Caco-2 (cell line): Measurements from ENCODE around the gene GJC3. TPM values are rescaled to one million over a fixed set of nuclear protein-coding genes. Genes with fewer than 3 reads are reported as not detected.

Source experiments
- BruUV-seq: library from RNA; stranded (reverse); fragments of 400-500 nt; replicated peaks from 2 replicates; lab custom pipeline; 2021; lab: Mats Ljungman, UMichigan
- CTCF ChIA-PET: fragments of 300-600 bp; sonication (Branson Sonifier 250); formaldehyde crosslinking; loops from one replicate; lab custom pipeline; 2022; ENCODE audit warnings: antibody characterized with exemption; lab: Charles Lee
- POLR2A ChIA-PET: fragments of 300-600 bp; sonication (Branson Sonifier 250); formaldehyde crosslinking; loops from one replicate; lab custom pipeline; 2022; ENCODE audit warnings: antibody characterized with exemption; lab: Charles Lee
- DNase-seq, 2 experiments: peaks; one replicate each; pipeline versions ENCODE4 v3.0.0 to v3.0.0-alpha.2; 2020 to 2022
- H3K27me3 ChIP-seq: replicated peaks from 2 replicates; pipeline ENCODE4 v1.6.0; 2011; ENCODE audit warnings: low read length; ENCODE audit not compliant: control insufficient read depth, insufficient read depth
- H3K36me3 ChIP-seq: 2 replicates; pipeline ENCODE4 v1.5.1; 2011; ENCODE audit warnings: low read length; ENCODE audit not compliant: control insufficient read depth, insufficient read depth
- H3K4me1 ChIP-seq: fragments of 250-450 bp; sonication (Bioruptor Pico); 2 replicates; pipeline ENCODE4 v1.5.1; 2020; ENCODE audit warnings: mild to moderate bottlenecking
- H3K4me3 ChIP-seq: 2 replicates; pipeline ENCODE4 v1.5.1; 2011; ENCODE audit warnings: low read depth, mild to moderate bottlenecking, control low read depth, low read length
- H3K9me3 ChIP-seq: fragments of 250-450 bp; sonication (Bioruptor Pico); 2 replicates; pipeline ENCODE4 v1.5.1; 2020; ENCODE audit warnings: mild to moderate bottlenecking, moderate library complexity
- H3K27ac Mint-ChIP-seq: one replicate; pipeline ENCODE4 v1.8.0; 2022; ENCODE audit warnings: mixed read lengths; ENCODE audit not compliant: unreplicated experiment
- H3K27me3 Mint-ChIP-seq: one replicate; pipeline ENCODE4 v1.8.0; 2022; ENCODE audit warnings: mixed read lengths; ENCODE audit not compliant: insufficient read depth, unreplicated experiment
- H3K36me3 Mint-ChIP-seq: one replicate; pipeline ENCODE4 v1.8.0; 2022; ENCODE audit warnings: mild to moderate bottlenecking, mixed read lengths; ENCODE audit not compliant: insufficient read depth, unreplicated experiment
- H3K4me1 Mint-ChIP-seq: one replicate; pipeline ENCODE4 v1.8.0; 2022; ENCODE audit warnings: low read depth, mixed read lengths; ENCODE audit not compliant: unreplicated experiment
- H3K4me3 Mint-ChIP-seq: one replicate; pipeline ENCODE4 v1.8.0; 2022; ENCODE audit warnings: mild to moderate bottlenecking, moderate library complexity, mixed read lengths; ENCODE audit not compliant: unreplicated experiment
- H3K9me3 Mint-ChIP-seq: one replicate; pipeline ENCODE4 v1.8.0; 2022; ENCODE audit warnings: mixed read lengths; ENCODE audit not compliant: unreplicated experiment
- intact Hi-C: fragments of 100-400 bp; cut with micrococcal nuclease; formaldehyde crosslinking; loops from one replicate; pipeline ENCODE4 v1.10.0; 2022; ENCODE audit not compliant: unreplicated experiment
- total RNA-seq: library from RNA; stranded (reverse); gene quantifications from 2 replicates; pipeline ENCODE4 v1.2.3, GENCODE V29; 2022
- TF ChIP-seq, protein P1 (sequence below), 2 experiments: fragments of 200-600 bp in 1 of 2; IDR thresholded peaks; 1 replicate in 1 of 2; 2 replicates in 1 of 2; pipeline versions ENCODE4 v1.5.1 to v1.8.0; 2011 to 2022; ENCODE audit warnings: antibody characterized with exemption in 1 of 2, control low read depth in 1 of 2, inconsistent platforms in 1 of 2, low read depth in 1 of 2, low read length in 1 of 2, mild to moderate bottlenecking in 1 of 2, moderate library complexity in 1 of 2; ENCODE audit not compliant: insufficient read depth in 1 of 2, severe bottlenecking in 1 of 2, unreplicated experiment in 1 of 2

GJC3 gene
- total RNA-seq, 1 experiment from 2014 or later = 0.27 TPM

DNA sequence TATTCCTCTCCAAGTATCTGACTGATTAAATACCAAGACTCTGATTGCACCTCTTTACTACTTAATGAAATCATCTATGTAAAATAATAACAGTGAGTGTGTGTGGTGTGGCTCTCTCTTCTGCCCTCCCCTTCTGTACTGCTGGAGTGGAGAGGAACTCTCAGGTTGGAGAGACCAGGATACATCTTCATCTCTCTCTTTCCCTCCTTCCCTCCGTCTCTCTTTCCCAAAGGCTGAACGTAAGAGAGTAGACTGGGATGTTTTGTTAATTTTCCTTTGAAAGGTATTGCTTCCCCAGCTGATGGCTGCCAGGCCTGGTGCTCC is 272 bp upstream of the GJC3 start:
- BruUV-seq = no TSS peak

DNA sequence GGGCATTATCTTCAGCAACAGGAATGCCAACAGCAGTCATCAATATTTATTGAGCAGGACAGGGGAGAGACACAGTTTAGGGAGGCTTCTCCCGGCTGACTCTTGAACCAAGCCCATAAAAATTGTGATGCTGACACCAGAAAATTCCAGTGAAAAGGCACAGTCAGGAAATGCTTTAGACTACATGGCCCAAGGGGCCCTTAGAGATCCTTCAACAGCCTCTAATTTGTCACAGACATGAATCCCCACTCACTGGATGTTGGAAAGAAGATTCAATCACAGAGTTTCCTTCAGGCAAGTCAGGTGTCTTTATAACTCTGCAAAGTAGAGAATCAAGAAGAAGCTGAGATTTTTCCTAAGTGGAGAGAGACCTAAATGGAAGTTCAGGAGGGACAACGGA is 1.2 kb downstream of the GJC3 start:
- POLR2A ChIA-PET = interaction anchor here (0.6 kb wide), 1 partner anchor 125 kb away, joined by 3 read pairs; no protein-coding TSS in a partner anchor
- no peaks in the 10 kb centered on the region for H3K36me3 Mint-ChIP-seq

More for the DNA sequence above, 272 bp upstream of the GJC3 start:
- no peaks in the 10 kb centered on the region for H3K4me1 ChIP-seq
- H3K9me3 Mint-ChIP-seq = no peaks in the 10 kb centered on the region
- H3K4me3 ChIP-seq = no peak overlapping the region; the same call in 1 of the 2 replicates
- H3K36me3 Mint-ChIP-seq = no peaks in the 10 kb centered on the region
- H3K4me1 Mint-ChIP-seq = no peaks in the 10 kb centered on the region
- TF ChIP-seq, protein P1, sequence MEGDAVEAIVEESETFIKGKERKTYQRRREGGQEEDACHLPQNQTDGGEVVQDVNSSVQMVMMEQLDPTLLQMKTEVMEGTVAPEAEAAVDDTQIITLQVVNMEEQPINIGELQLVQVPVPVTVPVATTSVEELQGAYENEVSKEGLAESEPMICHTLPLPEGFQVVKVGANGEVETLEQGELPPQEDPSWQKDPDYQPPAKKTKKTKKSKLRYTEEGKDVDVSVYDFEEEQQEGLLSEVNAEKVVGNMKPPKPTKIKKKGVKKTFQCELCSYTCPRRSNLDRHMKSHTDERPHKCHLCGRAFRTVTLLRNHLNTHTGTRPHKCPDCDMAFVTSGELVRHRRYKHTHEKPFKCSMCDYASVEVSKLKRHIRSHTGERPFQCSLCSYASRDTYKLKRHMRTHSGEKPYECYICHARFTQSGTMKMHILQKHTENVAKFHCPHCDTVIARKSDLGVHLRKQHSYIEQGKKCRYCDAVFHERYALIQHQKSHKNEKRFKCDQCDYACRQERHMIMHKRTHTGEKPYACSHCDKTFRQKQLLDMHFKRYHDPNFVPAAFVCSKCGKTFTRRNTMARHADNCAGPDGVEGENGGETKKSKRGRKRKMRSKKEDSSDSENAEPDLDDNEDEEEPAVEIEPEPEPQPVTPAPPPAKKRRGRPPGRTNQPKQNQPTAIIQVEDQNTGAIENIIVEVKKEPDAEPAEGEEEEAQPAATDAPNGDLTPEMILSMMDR (IDR thresholded peaks at IDR 0.05; ENCODE audit: insufficient read depth in 1 of 2, low read depth in 1 of 2, low read length in 1 of 2, severe bottlenecking in 1 of 2, unreplicated experiment in 1 of 2) = no peak
- peak overlapping the region; percentile 75 for H3K4me3 Mint-ChIP-seq
- H3K36me3 ChIP-seq = no peaks in the 10 kb centered on the region
- H3K9me3 ChIP-seq = no peaks in the 10 kb centered on the region
- peaks cover 25% of the 10 kb centered on the region for H3K27me3 Mint-ChIP-seq
- H3K27ac Mint-ChIP-seq = no peak overlapping the region
- no peak for DNase-seq
- ChIA-PET CTCF (interaction anchor here (0.5 to 1.3 kb wide), 5 partner anchors 10 to 113 kb away, joined by 3 to 9 read pairs (median 5); partner anchors contain the start of gene TRIM4), POLR2A (interaction anchor here (0.6 to 1.0 kb wide), 2 partner anchors 10 to 1543 kb away, joined by 4 read pairs; partner anchors contain the start of gene TRIM4)
- intact Hi-C loops = loop anchor here (1.0 kb wide), 1 partner anchor 61 kb away; no protein-coding TSS in a partner anchor
- no peaks in the 10 kb centered on the region for H3K27me3 ChIP-seq

DNA sequence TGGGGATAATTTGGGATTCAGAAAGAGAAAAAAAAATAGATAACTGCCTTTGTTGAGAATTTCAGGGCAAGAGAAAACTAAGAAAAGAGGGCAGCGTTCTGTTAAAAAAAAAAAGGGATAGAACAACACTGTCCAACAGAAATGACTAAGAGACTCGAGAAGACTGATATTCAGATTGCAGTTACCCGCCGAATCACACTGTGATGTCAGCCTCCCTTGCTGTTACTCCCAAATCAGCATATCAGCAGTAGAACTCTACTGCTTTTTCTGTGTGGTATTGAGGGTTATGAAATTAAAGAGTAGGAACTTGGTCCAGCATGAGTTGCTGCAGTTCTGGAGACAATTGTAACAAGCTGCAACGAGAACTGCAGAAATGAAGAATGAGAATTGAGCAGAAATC is 1.9 kb downstream of the GJC3 start:
- no peaks in the 10 kb centered on the region for H3K9me3 ChIP-seq
- no peak overlapping the region for H3K4me3 ChIP-seq
- ChIA-PET POLR2A (no interaction called here), CTCF (interaction anchor here (0.5 to 0.7 kb wide), 2 partner anchors 9 to 662 kb away, joined by 3 to 4 read pairs; no protein-coding TSS in a partner anchor)
- TF ChIP-seq, protein P1 (IDR thresholded peaks at IDR 0.05; ENCODE audit: insufficient read depth in 1 of 2, low read depth in 1 of 2, low read length in 1 of 2, severe bottlenecking in 1 of 2, unreplicated experiment in 1 of 2) = no peak
- Mint-ChIP-seq H3K36me3 (no peaks in the 10 kb centered on the region), H3K27ac (no peak overlapping the region), H3K27me3 (peaks cover 19% of the 10 kb centered on the region), H3K4me3 (no peak overlapping the region), H3K9me3 (no peaks in the 10 kb centered on the region), H3K4me1 (no peaks in the 10 kb centered on the region)
- intact Hi-C loops = no loop called here
- DNase-seq = no peak
- no TSS peak for BruUV-seq
- no peaks in the 10 kb centered on the region for H3K4me1 ChIP-seq
- H3K36me3 ChIP-seq = no peaks in the 10 kb centered on the region
- H3K27me3 ChIP-seq = no peaks in the 10 kb centered on the region

More for the DNA sequence above, 1.2 kb downstream of the GJC3 start:
- no peaks in the 10 kb centered on the region for H3K9me3 ChIP-seq
- Mint-ChIP-seq H3K9me3 (no peaks in the 10 kb centered on the region), H3K27me3 (peaks cover 20% of the 10 kb centered on the region), H3K4me3 (peak overlapping the region; percentile 75), H3K27ac (no peak overlapping the region), H3K4me1 (no peaks in the 10 kb centered on the region)
- CTCF ChIA-PET = interaction anchor here (0.5 kb wide), 1 partner anchor 8 kb away, joined by 3 read pairs; no protein-coding TSS in a partner anchor
- BruUV-seq = no TSS peak
- no peaks in the 10 kb centered on the region for H3K36me3 ChIP-seq
- no peak for DNase-seq
- no peaks in the 10 kb centered on the region for H3K4me1 ChIP-seq
- H3K4me3 ChIP-seq = no peak overlapping the region
- intact Hi-C loops = no loop called here
- no peaks in the 10 kb centered on the region for H3K27me3 ChIP-seq
- TF ChIP-seq, protein P1 (IDR thresholded peaks at IDR 0.05; ENCODE audit: insufficient read depth in 1 of 2, low read depth in 1 of 2, low read length in 1 of 2, severe bottlenecking in 1 of 2, unreplicated experiment in 1 of 2) = no peak
